Body of pancreas (tissue), 4 donors: ENCODE data around the gene TMEM203. TPM values are rescaled to one million over a fixed set of nuclear protein-coding genes. Genes with fewer than 3 reads are reported as not detected.

Source experiments
- ATAC-seq: fragments of 150-250 bp; one replicate; pipeline ENCODE4 v1.9.1; 2016
- DNase-seq, 4 donors: peaks; one replicate each; pipeline ENCODE4 v3.0.0-alpha.2; 2019
- H3K27ac ChIP-seq, 4 donors: fragments of 200-600 bp; sonication (generic); 1 replicate in 3 of 4; 2 replicates in 1 of 4; pipeline versions ENCODE4 v1.5.1 to v1.6.1; 2016 to 2019; ENCODE audit warnings: mild to moderate bottlenecking in 1 of 4, mixed read lengths in 1 of 4, moderate library complexity in 1 of 4
- H3K27me3 ChIP-seq, 2 donors: fragments of 200-600 bp; sonication (generic); one replicate each; pipeline ENCODE4 v1.6.0; 2016; ENCODE audit warnings: mild to moderate bottlenecking in 1 of 2
- H3K36me3 ChIP-seq, 2 donors: fragments of 200-600 bp; sonication (generic); replicated peaks in 1 of 2; 2 replicates each; pipeline ENCODE4 v1.5.1; 2016; ENCODE audit warnings: low read depth in 2 of 2; ENCODE audit not compliant: insufficient read depth in 1 of 2
- H3K4me1 ChIP-seq: fragments of 200-600 bp; sonication (generic); one replicate; pipeline ENCODE4 v1.6.0; 2016
- H3K4me3 ChIP-seq, 2 donors: fragments of 200-600 bp; sonication (generic); 1 replicate in 1 of 2; 2 replicates in 1 of 2; pipeline ENCODE4 v1.5.1; 2016 to 2019
- H3K9me3 ChIP-seq, 3 donors: fragments of 200-600 bp; sonication (generic); 1 replicate in 2 of 3; 2 replicates in 1 of 3; pipeline ENCODE4 v1.5.1; 2016
- POLR2A ChIP-seq, 3 donors: fragments of 450-650 bp; IDR thresholded peaks; one replicate each; pipeline ENCODE4 v1.6.1; 2016; ENCODE audit warnings: antibody characterized with exemption in 3 of 3, mild to moderate bottlenecking in 2 of 3
- WGBS, 2 donors: methylation state at CpG; one replicate each; pipeline ENCODE4 v1.1.5; 2017; 5-methylcytosine and 5-hydroxymethylcytosine counted together
- intact Hi-C: fragments of 100-400 bp; cut with DNase I; formaldehyde crosslinking; loops from one replicate; pipeline ENCODE4 v1.15.1; 2023
- total RNA-seq, 2 donors: library from RNA; depleted of rRNA; stranded (reverse); fragments of >200 nt; gene quantifications; one replicate each; pipeline ENCODE4 v1.1.0, GENCODE V29; 2016
- TF ChIP-seq, protein P1 (sequence below), 7 experiments: fragments of 450-650 bp in 4 of 7; fragments of 200-600 bp in 3 of 7; sonication (generic) in 3 of 7; IDR thresholded peaks; one replicate each; pipeline ENCODE4 v1.5.1; 2016 to 2019; ENCODE audit warnings: antibody characterized with exemption in 7 of 7

The TMEM203 gene
- total RNA-seq, 2 donors from 2014 or later: 11.9 to 18.1 TPM

DNA sequence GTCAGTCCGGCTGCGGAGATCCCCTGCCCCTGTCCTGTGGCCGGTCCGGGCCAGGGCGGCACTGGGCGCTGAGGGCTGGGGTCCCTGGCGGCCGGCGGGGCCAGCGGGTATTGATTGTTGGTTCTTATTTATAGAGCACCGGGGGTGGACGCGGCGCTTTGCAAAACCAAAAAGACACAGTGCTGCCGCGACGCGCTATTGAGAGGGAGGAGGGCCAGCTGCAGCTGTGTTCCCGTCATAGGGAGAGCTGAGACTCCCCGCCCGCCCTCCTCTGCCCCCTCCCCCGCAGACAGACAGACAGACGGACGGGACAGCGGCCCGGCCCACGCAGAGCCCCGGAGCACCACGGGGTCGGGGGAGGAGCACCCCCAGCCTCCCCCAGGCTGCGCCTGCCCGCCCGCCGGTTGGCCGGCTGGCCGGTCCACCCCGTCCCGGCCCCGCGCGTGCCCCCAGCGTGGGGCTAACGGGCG, 38.1 kb downstream of the TMEM203 start:
- H3K27me3 ChIP-seq: peaks cover 0 to 13% of the 10 kb centered on the region in 2 donors

DNA sequence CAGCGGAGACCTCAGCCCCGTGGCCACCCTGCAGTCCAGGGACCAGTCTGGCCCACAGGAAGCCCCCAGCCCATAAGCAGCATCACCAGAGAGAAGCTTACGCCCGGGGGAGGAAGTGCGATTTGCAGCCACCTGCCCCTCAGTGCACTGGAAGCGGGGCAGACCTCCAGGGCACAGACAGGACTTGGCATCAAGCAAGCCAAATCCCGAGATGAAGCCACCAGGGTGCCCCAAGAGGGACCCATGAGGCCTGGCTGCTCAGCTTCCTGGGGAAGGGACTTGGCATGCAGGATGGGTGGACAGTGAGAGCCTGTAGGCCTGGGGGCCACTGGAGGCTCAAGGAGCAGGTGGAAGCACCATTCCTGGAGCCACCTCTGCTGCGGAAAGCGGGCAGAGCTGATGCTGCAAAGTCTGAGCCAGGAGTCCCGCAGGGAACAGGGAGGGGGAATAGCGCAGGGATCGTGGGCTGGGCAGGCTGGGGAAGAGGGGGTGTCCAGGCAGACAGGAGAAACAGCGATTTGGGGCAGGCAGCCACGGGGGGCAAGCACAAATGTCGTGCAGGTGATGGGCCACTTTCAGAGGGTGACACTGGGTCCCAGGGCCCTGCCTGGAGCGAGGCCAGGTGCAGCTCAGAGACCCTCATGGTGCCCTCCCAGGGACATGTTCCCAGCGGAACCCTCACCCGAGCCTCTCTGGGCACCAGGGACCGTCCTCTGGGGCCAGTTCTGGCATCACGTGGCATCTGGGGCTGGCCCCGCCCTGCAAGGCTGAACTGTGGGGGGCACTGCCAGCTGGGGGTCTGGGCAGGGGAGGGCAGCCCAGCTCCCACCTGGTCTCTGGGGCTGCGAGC, 38.8 kb downstream of the TMEM203 start:
- ATAC-seq (no peak), DNase-seq (no peak)
- TF ChIP-seq, protein P1, sequence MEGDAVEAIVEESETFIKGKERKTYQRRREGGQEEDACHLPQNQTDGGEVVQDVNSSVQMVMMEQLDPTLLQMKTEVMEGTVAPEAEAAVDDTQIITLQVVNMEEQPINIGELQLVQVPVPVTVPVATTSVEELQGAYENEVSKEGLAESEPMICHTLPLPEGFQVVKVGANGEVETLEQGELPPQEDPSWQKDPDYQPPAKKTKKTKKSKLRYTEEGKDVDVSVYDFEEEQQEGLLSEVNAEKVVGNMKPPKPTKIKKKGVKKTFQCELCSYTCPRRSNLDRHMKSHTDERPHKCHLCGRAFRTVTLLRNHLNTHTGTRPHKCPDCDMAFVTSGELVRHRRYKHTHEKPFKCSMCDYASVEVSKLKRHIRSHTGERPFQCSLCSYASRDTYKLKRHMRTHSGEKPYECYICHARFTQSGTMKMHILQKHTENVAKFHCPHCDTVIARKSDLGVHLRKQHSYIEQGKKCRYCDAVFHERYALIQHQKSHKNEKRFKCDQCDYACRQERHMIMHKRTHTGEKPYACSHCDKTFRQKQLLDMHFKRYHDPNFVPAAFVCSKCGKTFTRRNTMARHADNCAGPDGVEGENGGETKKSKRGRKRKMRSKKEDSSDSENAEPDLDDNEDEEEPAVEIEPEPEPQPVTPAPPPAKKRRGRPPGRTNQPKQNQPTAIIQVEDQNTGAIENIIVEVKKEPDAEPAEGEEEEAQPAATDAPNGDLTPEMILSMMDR (IDR thresholded peaks at IDR 0.05): no peak
- no peak for TF ChIP-seq POLR2A (IDR thresholded peaks at IDR 0.05)
- Histone ChIP-seq H3K27ac (no peak overlapping the region), H3K4me3 (no peak overlapping the region), H3K4me1 (peaks cover 55% of the 10 kb centered on the region), H3K9me3 (no peaks in the 10 kb centered on the region), H3K27me3 (peaks cover 0 to 17% of the 10 kb centered on the region in 2 donors), H3K36me3 (no peaks in the 10 kb centered on the region)
- intact Hi-C loops: loop anchor here (5.0 kb wide), 1 partner anchor 34 kb away; no protein-coding TSS in a partner anchor
- 66 to 88% methylated on average over 9 to 21 of the region's 22 CpGs for WGBS, 2 donors

More for the DNA sequence above, 38.1 kb downstream of the TMEM203 start:
- Histone ChIP-seq H3K9me3 (no peaks in the 10 kb centered on the region), H3K36me3 (no peaks in the 10 kb centered on the region), H3K27ac (no peak overlapping the region), H3K4me1 (peaks cover 48% of the 10 kb centered on the region), H3K4me3 (no peak overlapping the region)
- TF ChIP-seq, protein P1 (IDR thresholded peaks at IDR 0.05): no peak
- no peak for TF ChIP-seq POLR2A (IDR thresholded peaks at IDR 0.05)
- intact Hi-C loops: loop anchor here (5.0 kb wide), 1 partner anchor 35 kb away; no protein-coding TSS in a partner anchor
- DNase-seq (no peak), ATAC-seq (no peak)
- 16 to 30% methylated on average over 14 to 43 of the region's 44 CpGs for WGBS, 2 donors

GRCh38 chr9:137165250-137165836, 40.1 kb downstream of the TMEM203 start:
- ATAC-seq (no peak), DNase-seq (no peak)
- Histone ChIP-seq H3K4me3 (no peak overlapping the region), H3K27me3 (peaks cover 0 to 27% of the 10 kb centered on the region in 2 donors), H3K36me3 (no peaks in the 10 kb centered on the region), H3K27ac (no peak overlapping the region), H3K9me3 (no peaks in the 10 kb centered on the region), H3K4me1 (peaks cover 56% of the 10 kb centered on the region)
- intact Hi-C loops: loop anchor here (5.0 kb wide), 1 partner anchor 33 kb away; no protein-coding TSS in a partner anchor
- TF ChIP-seq, protein P1 (IDR thresholded peaks at IDR 0.05): no peak
- no peak for TF ChIP-seq POLR2A (IDR thresholded peaks at IDR 0.05)
- 84 to 87% methylated on average over 32 of the region's 32 CpGs for WGBS, 2 donors

DNA sequence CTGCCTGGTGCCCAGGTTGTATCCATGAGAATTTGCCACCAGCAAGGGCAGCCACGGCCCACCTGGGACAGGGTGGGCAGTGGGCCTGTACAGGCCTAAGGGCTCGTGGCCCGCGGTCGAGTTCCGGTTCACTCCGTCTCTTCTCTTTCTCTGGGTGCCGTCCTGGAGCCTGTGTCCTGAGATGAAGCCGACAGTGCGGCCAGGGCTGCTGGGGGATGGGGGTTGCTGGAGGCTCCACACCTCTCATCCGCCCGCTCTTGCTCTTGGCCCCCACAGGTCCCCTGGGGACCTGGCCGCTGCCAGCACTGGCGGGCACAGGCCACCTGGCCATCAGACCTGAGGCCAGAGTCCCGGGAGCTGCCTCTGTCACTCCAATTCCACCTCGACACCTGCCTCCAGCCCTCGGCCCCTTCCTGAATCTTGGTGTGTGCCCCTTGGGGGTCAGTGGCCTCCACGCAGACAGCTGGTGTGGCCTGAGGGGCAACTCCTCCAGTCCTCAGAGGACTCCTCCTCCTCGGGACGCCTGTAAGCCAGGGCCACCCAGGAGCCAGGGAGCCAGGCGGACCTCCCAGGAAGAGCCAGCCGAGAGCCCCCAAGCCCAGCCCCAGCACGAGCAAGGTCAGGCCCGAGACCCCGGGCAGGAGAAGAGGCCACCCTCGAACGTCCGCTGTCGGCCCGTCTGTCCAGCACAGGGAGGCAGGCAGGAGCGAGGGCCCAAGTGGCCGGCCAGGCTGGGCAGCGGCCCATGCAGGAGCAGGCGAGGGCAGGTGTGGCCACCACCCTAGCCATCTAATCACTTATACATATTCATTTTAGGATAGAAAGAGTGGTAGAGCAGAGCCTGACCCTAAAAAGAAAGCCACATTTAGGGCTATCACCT, 40.8 kb downstream of the TMEM203 start:
- Histone ChIP-seq H3K27ac (no peak overlapping the region), H3K36me3 (no peaks in the 10 kb centered on the region), H3K4me1 (peaks cover 48% of the 10 kb centered on the region), H3K4me3 (no peak overlapping the region), H3K9me3 (no peaks in the 10 kb centered on the region), H3K27me3 (peaks cover 0 to 33% of the 10 kb centered on the region in 2 donors)
- intact Hi-C loops: loop anchor here (5.0 kb wide), 1 partner anchor 32 kb away; no protein-coding TSS in a partner anchor
- TF ChIP-seq POLR2A (IDR thresholded peaks at IDR 0.05): no peak
- TF ChIP-seq, protein P1 (IDR thresholded peaks at IDR 0.05): no peak
- 88 to 90% methylated on average over 16 to 29 of the region's 34 CpGs for WGBS, 2 donors
- no peak for ATAC-seq
- DNase-seq: no peak
